Measurements from ENCODE around the gene OST4. TPM values are rescaled to one million over a fixed set of nuclear protein-coding genes. Genes with fewer than 3 reads are reported as not detected.
"Not testable (repeated sequence)": the region's sequence is repeated elsewhere in the genome, so short reads cannot be mapped to it uniquely, and the experiment has no call there.

Gene OST4
- total RNA-seq, 1 experiment from 2014 or later = 325 TPM

DNA sequence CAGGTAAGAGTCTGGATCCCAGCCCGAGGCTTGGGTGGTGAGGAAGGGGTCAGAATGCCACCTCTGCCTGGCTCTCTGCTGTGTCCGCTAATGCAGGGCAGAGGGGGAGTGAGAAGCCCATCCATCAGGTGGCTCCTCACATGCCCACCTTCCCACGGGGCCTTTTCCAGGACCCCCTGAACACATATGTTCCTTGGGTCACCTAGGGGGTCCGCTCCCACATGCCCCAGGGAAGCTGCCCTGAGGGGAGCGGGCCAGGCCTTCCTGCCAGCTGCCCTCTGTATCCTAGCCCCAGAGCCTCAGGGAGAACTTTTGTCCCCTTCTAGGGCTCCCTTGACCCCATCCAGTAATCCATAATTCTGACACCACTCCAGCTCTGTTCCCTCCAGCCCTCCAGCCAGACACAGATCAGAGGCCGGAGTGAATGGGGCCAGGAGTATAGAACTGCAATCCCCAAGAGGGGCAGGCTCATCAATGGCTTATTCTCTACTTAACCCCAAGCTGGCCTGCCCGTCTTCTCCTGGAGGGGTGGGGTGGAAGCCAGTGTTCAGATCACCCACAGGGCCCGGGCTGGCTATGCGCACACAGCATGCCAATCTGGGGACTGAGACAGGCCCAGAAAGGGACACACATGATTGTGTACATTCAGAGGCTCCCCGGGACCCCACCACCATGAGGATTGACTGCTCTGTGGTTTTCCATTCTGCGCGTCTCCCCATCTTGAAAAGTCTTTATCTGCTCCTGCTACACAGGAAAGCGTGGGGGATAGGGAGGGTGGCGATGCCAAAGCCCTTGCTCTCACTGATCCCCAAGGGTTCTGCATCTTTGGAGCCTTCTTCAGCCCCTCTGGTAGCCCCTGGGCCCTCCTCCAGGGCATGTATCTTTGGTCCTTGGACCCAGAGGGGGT lies 8.0 kb upstream of the OST4 start:
- DNase-seq (ENCODE audit: low read depth) = no peak

DNA sequence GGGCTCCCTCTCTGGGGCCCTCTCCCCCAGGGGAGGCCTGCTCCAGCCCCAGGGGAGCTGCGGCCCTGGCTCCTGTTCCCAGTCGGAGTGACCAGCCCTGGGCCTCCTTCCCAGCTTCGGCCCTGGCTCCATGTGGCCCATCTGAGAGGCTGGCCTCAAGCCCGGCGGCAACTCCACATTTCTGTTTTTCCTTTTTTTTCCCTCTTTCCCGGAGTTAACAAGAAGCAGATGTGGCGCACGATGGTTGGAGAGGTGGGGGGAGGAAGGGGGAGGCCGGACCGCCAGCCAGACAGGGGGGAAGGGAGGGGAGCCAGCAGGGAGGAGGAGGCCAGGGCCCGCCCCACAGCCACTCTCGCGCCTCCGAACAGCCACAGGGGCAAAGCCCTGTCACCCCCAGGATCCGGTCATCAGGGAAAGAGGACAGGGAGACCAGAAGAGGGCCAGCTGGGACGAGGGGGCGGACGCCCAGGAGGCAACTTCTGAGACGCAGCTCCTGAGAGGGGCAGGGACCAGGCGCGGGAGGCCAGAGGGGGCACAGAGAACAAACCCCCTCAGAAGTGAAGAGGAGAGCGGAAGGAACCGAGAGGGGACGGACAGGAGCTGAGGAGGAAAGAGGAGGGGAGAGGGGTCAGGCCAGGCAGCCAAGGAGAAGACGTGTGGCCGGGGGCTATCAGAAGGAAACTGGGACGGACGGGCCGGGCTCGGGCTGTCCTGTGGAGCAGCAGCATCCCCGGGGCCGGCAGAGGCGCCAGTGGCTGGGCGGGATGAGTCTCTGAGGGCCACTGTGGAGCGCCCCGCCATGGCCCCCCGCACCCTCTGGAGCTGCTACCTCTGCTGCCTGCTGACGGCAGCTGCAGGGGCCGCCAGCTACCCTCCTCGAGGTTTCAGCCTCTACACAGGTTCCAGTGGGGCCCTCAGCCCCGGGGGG lies 7.1 kb upstream of the OST4 start, which contains the start of gene EMILIN1:
TSS of gene EMILIN1 (plus strand) at position 349 of the 928 bp plus-strand sequence. CDS start at position 800, 451 bp downstream.
- no peak for DNase-seq (ENCODE audit: low read depth)

DNA sequence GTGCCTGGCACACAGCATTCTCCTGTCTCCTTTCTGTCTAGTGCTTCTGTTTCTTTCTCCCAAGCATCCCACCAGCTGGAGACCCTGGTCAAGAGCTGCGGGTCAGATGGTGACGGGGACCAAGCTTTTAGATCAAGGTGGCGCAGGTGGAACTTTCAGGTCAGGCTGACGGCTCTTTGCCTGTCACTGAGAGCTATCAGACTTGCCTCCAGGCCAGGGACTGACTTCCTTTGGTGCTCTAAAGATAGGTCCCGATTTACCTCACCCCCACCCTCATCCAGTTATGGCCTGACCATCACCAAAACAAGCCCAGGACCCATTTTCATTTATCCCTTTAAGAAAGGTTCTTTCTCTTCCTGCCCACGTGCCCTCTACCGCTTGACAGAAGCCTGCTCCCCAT lies 5.8 kb upstream of the OST4 start:
- no peak for DNase-seq (ENCODE audit: low read depth)

DNA sequence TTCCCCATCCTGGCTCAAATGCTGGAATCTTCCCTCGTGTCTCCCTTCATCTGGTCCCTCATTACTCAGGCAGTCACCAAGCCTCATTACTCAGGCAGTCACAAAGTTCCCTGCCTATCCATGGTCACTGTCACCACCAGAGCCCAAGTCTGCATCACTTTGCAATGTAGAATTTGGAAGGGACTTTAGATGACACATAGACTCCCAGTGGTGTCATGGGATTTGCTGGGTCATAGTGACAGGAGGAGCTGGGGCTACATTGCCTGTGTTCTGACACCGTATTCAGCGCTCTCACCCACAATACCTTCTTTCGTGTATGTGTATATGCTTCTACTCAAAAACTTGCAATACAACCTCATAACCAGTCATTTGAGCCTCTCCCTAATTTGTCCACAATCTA lies 4.9 kb upstream of the OST4 start:
- no peak for DNase-seq (ENCODE audit: low read depth)

DNA sequence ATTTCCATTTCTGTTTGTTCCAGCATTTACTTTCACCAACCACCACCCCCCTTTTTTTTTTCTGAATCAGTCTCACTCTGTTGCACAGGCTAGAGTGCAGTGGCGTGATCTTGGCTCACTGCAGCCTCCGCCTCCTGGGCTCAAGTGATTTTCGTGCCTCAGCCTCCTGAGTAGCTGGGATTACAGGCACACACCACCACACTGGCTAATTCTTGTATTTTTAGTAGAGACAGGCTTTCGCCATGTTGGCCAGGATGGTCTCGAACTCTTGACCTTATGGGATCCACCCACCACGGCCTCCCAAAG lies 4.1 kb upstream of the OST4 start:
- not testable (repeated sequence) for DNase-seq (ENCODE audit: low read depth)

DNA sequence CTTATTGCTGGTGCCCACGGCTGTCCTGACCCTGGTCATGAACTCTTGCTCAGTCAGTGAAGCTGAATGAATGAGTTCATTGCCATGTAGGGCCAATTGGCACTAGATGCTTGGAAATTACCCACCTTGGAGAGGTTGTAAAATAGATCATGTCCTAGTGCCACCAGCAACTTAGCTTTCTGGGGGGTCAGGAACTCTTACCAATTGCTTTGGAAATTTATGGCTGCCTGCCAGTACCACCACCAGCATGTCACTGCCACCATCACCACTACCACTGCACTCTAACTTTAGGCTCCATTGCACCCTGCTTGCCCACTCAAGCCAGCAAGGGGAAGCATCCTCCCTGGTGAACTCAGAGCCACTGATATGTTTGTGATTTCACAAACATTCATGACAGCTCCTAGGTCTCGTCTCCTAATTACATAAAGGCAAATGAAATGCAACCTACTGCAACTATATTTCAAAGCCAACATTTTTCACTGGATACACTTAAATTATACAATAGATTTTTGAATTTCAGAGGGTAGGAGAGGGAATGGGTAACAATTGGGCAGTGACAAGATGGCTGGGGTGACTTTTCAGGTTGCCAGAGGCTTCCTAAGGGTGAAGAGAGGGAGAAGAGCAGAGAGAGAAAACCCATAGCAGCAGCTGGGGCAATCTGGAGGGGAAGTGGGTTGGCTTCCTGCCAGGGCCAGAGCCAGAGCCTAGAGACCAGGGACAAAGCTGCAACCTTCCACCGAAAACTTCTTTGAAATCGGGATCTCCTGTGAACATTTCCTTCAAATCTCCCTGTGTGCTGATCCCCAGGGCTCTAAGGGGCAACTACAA lies 3.5 kb upstream of the OST4 start:
- no peak for DNase-seq (ENCODE audit: low read depth)

DNA sequence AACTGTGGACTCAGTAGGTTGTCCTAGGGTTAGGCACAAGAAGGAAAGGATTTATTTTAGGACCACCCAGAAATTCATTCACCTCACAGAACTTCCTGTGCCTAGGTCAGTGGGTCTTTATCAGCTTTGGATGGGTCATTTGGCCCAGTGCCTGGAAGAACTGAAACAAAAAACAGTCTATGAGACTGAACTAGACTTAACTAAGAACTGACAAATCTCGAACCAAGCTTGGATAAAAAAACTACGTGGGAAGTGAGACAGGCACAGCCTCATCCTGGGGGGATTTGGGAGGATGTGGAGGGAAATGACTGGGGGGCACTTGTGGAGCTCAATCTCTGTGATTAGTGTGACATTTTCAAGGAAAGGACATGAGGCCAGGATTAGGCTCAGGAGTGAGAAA lies 2.3 kb upstream of the OST4 start:
- DNase-seq (ENCODE audit: low read depth) = no peak

DNA sequence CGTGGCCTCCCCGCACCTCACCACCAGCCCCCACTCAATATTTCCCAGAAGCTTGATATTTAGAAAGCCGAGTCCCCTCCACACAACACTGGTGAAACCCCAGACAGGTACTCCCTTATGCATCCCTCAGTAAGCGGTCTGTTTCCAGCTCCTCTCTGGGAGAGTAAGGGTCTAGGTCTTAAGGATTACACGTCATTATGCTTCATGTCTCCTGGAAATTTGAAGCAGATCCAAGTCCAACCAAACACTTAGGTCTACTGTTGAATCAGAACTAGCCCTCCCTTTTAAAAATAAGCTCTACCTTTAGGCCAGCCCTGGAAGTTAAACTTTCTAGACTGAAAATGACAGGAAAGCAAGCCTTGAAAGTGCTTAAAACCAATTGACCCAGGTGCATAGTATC lies 1.5 kb upstream of the OST4 start:
- no peak for DNase-seq (ENCODE audit: low read depth)

DNA sequence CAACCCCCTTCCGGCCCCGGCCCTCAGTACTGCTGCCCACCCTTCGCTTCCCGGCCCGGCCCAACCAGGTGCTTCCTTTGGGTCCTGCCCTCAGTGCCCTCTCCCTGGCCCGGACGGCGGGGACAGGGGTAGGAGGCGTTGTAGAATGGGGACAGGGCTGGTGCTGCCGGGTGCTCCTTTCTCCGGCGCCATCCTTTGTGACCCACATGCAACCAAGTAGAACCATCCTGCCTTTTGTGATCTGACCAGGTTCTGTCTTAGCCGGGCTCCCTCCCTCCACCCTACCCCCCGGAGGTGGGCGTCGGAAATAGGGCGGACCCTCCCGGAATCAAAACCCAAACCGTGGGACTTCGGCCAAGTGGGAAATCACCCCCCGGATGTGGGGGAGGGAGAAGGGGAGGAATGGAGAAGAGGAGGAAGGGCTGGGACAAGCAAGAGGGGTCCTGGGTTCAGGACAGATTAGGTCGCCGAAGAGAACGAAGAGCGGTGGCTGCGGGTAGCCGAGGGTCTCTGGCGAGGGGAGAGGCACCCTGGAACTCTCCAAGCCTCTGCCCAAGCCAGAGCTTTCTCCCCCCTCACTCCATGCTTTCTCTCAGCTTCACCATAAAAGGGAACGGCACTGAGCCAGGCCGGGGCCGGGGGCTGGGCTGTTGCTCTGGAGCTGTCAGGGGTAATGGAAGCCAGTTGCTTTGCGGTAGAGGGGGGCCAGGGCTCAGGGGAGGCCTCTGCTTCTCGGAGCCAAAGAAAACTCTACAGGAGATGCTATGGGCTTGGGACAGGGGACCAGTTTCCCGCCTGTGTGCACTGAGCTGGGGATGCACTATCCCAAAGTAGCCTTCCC lies 756 bp upstream of the OST4 start:
- no peak for DNase-seq (ENCODE audit: low read depth)

DNA sequence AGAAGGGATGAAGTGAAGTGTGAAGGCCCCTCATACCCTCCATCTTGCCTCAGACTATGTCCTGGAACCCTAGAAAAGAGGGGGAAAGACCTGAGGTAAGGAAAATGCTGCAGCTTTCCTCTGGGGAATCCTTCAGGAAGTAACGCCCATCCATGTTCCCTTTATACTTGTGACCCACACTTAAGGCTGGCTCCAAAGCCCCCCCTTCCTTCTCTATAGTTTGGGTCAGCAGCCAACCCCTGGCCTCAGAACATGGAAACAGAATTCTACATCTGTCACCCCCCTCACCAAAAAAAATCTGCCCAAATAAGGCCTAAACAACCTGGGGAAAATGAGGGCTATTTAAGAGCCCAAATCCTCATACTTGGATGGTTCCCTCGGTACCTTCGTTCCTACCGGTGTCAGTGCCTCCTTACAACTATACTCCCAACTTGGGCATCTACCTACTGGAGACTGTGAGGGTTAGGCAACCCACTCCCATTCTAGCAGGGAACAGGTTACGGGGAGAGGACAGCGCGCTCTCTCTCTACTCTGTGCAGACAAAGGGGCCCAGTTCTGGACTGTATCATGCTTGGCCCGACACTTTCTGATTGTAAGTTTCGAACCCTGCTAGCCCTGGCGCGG lies 689 bp downstream of the OST4 start:
- no peak for DNase-seq (ENCODE audit: low read depth)

DNA sequence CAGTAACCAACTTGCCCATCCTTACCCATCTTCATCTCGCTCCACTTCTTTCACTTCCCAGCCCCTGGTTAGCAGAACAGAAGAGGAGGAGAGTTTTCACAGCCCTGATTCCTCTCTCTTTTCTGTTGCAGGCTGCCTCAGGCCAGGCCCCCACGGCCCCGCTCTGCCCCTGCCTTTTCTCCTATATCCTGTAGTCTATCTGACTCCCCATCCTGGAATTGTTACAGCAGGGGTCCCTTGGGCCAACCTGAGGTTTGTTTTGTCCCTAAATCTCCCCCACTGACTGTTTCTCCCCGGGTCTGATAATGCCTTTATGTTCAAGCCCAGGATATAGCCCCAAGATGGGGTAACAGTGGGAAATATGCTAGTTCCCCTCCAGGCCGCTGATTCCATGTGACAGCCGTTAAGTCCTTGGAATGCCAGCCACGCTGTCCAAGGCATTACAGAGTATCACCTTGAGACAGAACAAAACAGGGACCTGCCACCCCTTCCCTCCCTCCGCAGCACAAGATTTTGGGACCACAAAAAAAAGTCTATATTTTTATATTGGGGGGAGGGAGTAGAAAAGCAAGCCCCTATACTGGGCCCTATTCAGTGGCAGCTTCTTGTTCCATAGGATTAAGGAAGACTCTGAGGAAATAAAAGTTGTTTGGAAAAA lies 1.4 kb downstream of the OST4 start:
- DNase-seq (ENCODE audit: low read depth) = no peak

DNA sequence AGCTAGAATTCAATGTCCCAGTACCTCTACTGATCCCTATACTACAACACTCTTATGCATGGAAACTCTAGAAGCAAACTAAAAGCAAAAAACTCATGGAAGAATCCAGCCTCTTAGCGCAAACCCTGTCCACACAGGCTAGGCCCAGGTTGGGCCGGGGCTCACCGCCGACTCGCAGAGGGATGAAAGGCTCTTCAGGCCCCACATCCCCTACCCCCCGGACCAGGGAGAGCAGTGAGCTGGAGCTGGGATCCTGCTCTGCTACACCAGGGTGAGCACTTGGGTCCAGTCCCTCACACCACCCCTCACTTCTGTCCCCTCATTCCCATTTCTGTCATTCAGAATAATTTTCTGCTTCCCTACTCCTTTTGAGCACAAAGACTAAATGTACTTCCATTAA lies 2.0 kb downstream of the OST4 start:
- no peak for DNase-seq (ENCODE audit: low read depth)

DNA sequence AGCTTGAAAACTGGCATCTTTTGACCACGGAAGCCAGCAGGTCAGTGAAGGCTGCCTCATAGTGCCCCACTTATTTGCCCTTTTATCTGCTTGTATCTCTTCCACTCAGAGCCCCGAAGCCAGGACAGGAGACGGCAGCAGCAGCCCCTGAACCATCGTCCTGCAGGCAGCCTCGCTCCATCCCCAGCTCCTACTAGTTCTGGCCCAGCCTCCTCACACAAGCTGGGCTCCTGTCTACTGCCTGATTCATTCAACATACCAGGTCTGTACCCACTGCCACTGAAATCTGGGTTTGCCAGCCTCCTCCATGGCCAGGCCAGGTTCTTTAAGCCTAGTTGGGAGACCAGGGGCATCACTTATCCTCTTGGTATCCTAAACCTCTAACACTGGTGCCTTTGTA lies 4.1 kb downstream of the OST4 start:
- DNase-seq (ENCODE audit: low read depth) = no peak

DNA sequence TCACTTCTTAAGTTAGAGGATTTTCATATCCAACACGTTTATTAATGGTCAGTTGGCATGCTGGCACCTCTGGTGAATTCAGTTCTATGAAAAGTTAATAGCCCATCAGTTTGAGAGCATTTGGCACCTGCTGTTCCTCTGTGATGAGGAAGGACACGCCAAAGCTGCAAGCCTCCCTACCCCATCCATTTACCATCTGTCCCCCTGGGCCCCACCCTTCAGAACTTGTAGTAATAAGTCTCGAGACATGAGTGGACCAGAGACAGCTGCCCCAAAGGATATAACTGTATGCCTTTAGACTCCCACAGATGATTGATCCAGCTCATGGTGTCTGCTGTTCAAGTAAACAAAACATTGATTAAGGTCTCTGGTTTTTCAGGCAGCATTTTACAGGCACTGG lies 6.3 kb downstream of the OST4 start:
- DNase-seq (ENCODE audit: low read depth) = no peak

DNA sequence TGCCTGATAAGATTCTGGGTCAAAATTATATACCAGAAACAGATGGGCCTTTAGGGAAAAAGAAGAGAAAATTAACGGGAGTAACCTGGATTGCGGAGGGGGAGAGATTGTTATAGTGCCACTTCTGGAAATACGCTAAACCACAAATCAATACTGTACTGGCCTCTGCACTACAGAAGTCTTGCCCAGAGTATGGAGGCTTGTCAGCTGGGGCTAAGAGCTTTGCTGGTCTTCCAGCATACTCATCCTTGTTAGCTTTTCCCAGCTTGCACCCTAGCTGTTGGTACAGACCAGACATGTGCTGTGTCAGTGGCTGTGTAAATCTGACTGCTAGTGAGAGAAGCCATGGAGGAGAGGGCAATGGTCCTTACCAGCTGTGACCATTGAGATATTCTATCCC lies 11.1 kb downstream of the OST4 start:
- DNase-seq (ENCODE audit: low read depth) = no peak

DNA sequence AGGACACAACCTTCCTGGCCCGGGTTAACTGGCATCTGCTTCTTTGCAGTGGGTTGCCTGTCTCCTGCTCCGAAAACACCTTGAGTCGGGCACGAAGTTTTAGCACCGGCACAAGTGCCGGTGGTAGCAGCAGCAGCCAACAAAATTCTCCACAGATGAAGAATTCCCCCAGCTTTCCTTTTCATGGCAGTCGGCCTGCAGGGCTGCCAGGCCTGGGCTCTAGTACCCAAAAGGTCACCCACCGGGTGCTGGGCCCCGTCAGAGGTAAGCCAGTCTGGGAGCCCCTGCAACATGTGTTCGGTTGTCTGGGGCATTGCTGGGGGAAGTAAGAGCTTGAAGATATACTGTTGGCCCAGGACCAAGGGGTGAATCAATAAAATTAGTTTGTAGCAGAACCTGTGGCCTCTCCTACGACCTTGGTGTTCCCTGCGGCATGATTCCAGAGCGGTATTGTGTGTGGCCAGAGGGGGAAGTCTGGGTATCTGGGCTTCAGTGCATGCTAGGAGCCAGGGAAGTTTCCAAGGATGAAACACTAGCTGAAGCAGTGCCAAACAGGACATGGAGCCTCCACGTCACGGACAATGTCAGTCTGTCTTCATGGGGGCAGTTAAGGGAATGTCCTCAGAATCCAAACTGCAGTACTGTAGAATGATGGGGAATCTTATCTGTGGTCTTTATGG lies 12.2 kb downstream of the OST4 start:
- no peak for DNase-seq (ENCODE audit: low read depth)

DNA sequence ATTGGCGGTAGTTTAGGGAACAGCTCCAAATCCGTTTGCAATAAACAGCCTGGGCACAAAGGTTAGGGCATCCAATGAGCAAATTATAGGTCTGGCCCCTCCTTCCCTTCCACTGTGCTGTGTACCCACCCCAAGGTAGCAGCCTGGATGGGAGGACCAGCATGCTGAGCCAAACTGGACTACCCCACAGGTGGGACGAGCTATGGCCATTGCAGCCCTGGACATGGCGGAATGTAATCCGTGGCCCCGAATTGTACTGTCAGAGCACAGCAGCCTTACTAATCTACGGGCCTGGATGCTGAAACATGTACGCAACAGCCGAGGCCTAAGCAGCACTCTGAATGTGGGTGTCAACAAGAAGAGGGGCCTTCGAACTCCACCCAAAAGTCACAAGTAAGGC lies 13.2 kb downstream of the OST4 start:
- no peak for DNase-seq (ENCODE audit: low read depth)

DNA sequence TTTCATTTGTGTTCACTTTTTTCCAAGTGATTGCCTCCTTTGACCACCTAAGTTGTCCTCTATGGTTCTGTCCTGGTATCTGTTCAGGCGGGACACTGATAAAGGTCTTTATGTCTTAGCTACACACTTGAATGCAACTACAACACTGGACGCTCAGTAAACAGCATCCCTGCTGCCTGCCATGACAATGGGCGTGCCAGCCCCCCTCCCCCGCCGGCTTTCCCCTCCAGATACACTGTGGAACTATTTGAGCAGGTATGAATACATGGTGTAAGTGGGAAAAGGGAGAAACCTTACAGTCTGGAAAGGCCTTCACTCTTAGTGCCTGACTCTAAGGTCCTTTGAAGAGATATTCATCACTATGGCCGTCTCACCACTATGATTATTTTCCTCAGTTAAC lies 14.3 kb downstream of the OST4 start:
- no peak for DNase-seq (ENCODE audit: low read depth)

DNA sequence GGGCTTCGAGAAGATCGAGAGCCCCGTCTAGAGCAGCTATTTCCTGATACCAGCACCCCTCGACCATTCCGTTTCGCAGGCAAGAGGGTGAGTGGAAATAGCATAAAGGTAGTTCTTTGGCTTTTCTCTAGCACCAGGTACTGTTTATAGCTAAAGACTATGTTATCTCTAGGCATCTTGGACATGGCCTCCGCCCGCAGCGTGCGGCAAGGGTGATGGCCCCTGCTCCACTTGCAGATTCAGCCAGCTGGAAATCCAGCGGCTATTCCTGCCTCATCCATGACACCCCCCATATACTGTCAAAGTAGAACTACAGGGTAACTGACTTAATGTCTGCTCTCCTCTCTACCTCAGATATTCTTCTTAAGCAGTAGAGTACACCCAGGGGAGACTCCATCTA lies 16.7 kb downstream of the OST4 start:
- DNase-seq (ENCODE audit: low read depth) = no peak
